HEK293 (cell line): Measurements from ENCODE around the gene FRMD4A.

Source experiments
- CTCF ChIA-PET: fragments of 350-600 bp; formaldehyde crosslinking; extraction: SDS; loops from one replicate; lab custom pipeline; 2021; ENCODE audit warnings: antibody characterized with exemption; lab: Yijun Ruan, JAX
- POLR2A ChIA-PET: fragments of 300-600 bp; formaldehyde crosslinking; extraction: SDS; loops from one replicate; lab custom pipeline; 2020; ENCODE audit warnings: antibody characterized with exemption, inconsistent platforms; lab: Yijun Ruan, JAX
- H3K27ac ChIP-seq: fragments of 200-500 bp; sonication (Bioruptor generic); 2 replicates; pipeline ENCODE4 v1.5.1; 2014; ENCODE audit warnings: low read depth, low read length, control low read depth, inconsistent platforms; ENCODE audit errors: extremely low read depth
- H3K36me3 ChIP-seq, 2 experiments: fragments of 200-500 bp in 1 of 2; sonication (Bioruptor generic) in 1 of 2; 1 replicate in 1 of 2; 2 replicates in 1 of 2; pipeline ENCODE4 v1.5.1; 2014 to 2017; ENCODE audit warnings: inconsistent platforms in 2 of 2, low read length in 2 of 2; ENCODE audit not compliant: control insufficient read depth in 2 of 2, insufficient read depth in 1 of 2
- H3K4me1 ChIP-seq: fragments of 200-500 bp; sonication (Bioruptor generic); 2 replicates; pipeline ENCODE4 v1.5.1; 2014; ENCODE audit warnings: mild to moderate bottlenecking, low read length, inconsistent platforms; ENCODE audit not compliant: control insufficient read depth, insufficient read depth
- H3K4me3 ChIP-seq: 2 replicates; pipeline ENCODE4 v1.5.1; 2011; ENCODE audit warnings: low read depth, mild to moderate bottlenecking, control low read depth, low read length, moderate library complexity
- H3K9me3 ChIP-seq: fragments of 200-500 bp; sonication (Bioruptor generic); 2 replicates; pipeline ENCODE4 v1.5.1; 2014; ENCODE audit warnings: low read depth, low read length, inconsistent platforms; ENCODE audit not compliant: control insufficient read depth, insufficient read depth
- BCL11A ChIP-seq: fragments of 450-650 bp; formaldehyde crosslinking; IDR thresholded peaks from 2 replicates; pipeline ENCODE4 v1.5.1; 2016; ENCODE audit warnings: low read depth, missing biosample characterization, missing genetic modification characterization
- MZF1 ChIP-seq: fragments of 450-650 bp; formaldehyde crosslinking; IDR thresholded peaks from 2 replicates; pipeline ENCODE4 v1.5.1; 2017; ENCODE audit warnings: missing biosample characterization, missing genetic modification characterization, borderline replicate concordance
- SP7 ChIP-seq: fragments of 450-650 bp; formaldehyde crosslinking; IDR thresholded peaks from 2 replicates; pipeline ENCODE4 v1.5.1; 2016; ENCODE audit warnings: missing biosample characterization, missing genetic modification characterization
- ZBTB48 ChIP-seq: fragments of 450-650 bp; formaldehyde crosslinking; IDR thresholded peaks from 2 replicates; pipeline ENCODE4 v1.5.1; 2016; ENCODE audit warnings: missing biosample characterization, missing genetic modification characterization
- ZNF10 ChIP-seq: fragments of 450-650 bp; formaldehyde crosslinking; IDR thresholded peaks from 2 replicates; pipeline ENCODE4 v1.5.1; 2017; ENCODE audit warnings: missing biosample characterization, missing genetic modification characterization
- ZNF133 ChIP-seq: fragments of 450-650 bp; formaldehyde crosslinking; IDR thresholded peaks from 2 replicates; pipeline ENCODE4 v1.5.1; 2016; ENCODE audit warnings: missing biosample characterization, missing genetic modification characterization
- ZNF138 ChIP-seq: fragments of 450-650 bp; formaldehyde crosslinking; IDR thresholded peaks from 2 replicates; pipeline ENCODE4 v1.5.1; 2016; ENCODE audit warnings: missing biosample characterization, missing genetic modification characterization, borderline replicate concordance
- ZNF146 ChIP-seq: fragments of 450-650 bp; formaldehyde crosslinking; IDR thresholded peaks from 2 replicates; pipeline ENCODE4 v1.5.1; 2016; ENCODE audit warnings: missing biosample characterization, missing genetic modification characterization
- ZNF169 ChIP-seq: fragments of 450-650 bp; formaldehyde crosslinking; IDR thresholded peaks from 2 replicates; pipeline ENCODE4 v1.5.1; 2016; ENCODE audit warnings: missing biosample characterization, missing genetic modification characterization
- ZNF175 ChIP-seq: fragments of 450-650 bp; formaldehyde crosslinking; IDR thresholded peaks from 2 replicates; pipeline ENCODE4 v1.5.1; 2016; ENCODE audit warnings: missing biosample characterization, missing genetic modification characterization
- ZNF2 ChIP-seq: fragments of 450-650 bp; formaldehyde crosslinking; IDR thresholded peaks from 2 replicates; pipeline ENCODE4 v1.5.1; 2016; ENCODE audit warnings: missing biosample characterization, missing genetic modification characterization
- ZNF423 ChIP-seq: fragments of 450-650 bp; formaldehyde crosslinking; IDR thresholded peaks from 2 replicates; pipeline ENCODE4 v1.5.1; 2016; ENCODE audit warnings: missing biosample characterization, missing genetic modification characterization
- ZNF426 ChIP-seq: fragments of 450-650 bp; formaldehyde crosslinking; IDR thresholded peaks from 2 replicates; pipeline ENCODE4 v1.5.1; 2017; ENCODE audit warnings: missing biosample characterization, missing genetic modification characterization, mild to moderate bottlenecking, inconsistent platforms, moderate library complexity
- ZNF473 ChIP-seq: fragments of 450-650 bp; formaldehyde crosslinking; IDR thresholded peaks from 2 replicates; pipeline ENCODE4 v1.5.1; 2017; ENCODE audit warnings: missing biosample characterization, missing genetic modification characterization
- ZNF530 ChIP-seq: fragments of 450-650 bp; formaldehyde crosslinking; IDR thresholded peaks from 2 replicates; pipeline ENCODE4 v1.5.1; 2016; ENCODE audit warnings: low read depth, missing biosample characterization, missing genetic modification characterization
- ZNF626 ChIP-seq: fragments of 450-650 bp; sonication (Bioruptor Pico); formaldehyde crosslinking; IDR thresholded peaks from 2 replicates; pipeline ENCODE4 v1.5.1; 2018; ENCODE audit warnings: missing biosample characterization, missing genetic modification characterization, inconsistent platforms
- ZNF654 ChIP-seq: fragments of 450-650 bp; formaldehyde crosslinking; IDR thresholded peaks from 2 replicates; pipeline ENCODE4 v1.5.1; 2016; ENCODE audit warnings: low read depth, missing biosample characterization, missing genetic modification characterization
- ZNF670 ChIP-seq: fragments of 450-650 bp; formaldehyde crosslinking; IDR thresholded peaks from 2 replicates; pipeline ENCODE4 v1.5.1; 2016; ENCODE audit warnings: missing biosample characterization, missing genetic modification characterization, low read depth
- ZNF707 ChIP-seq: fragments of 450-650 bp; formaldehyde crosslinking; IDR thresholded peaks from 2 replicates; pipeline ENCODE4 v1.5.1; 2016; ENCODE audit warnings: missing biosample characterization, missing genetic modification characterization
- ZNF791 ChIP-seq: fragments of 450-650 bp; formaldehyde crosslinking; IDR thresholded peaks from 2 replicates; pipeline ENCODE4 v1.5.1; 2016; ENCODE audit warnings: missing biosample characterization, missing genetic modification characterization
- ZNF830 ChIP-seq: fragments of 450-650 bp; IDR thresholded peaks from 2 replicates; pipeline ENCODE4 v1.5.0; 2018; ENCODE audit warnings: missing biosample characterization, missing genetic modification characterization, low read depth, mild to moderate bottlenecking, moderate library complexity
- TF ChIP-seq, protein P1 (sequence below): fragments of 450-650 bp; formaldehyde crosslinking; IDR thresholded peaks from 2 replicates; pipeline ENCODE4 v1.5.1; 2016; ENCODE audit warnings: missing biosample characterization, missing genetic modification characterization, borderline replicate concordance
- TF ChIP-seq, protein P2 (sequence below): fragments of 450-650 bp; formaldehyde crosslinking; IDR thresholded peaks from 2 replicates; pipeline ENCODE4 v1.5.1; 2016; ENCODE audit warnings: missing biosample characterization, missing genetic modification characterization
- TF ChIP-seq, protein P3 (sequence below): fragments of 450-650 bp; formaldehyde crosslinking; conservative IDR thresholded peaks from 2 replicates; pipeline ENCODE4 v1.5.1; 2016; ENCODE audit warnings: low read depth, missing biosample characterization, missing genetic modification characterization
- TF ChIP-seq, protein P4 (sequence below): fragments of 450-650 bp; formaldehyde crosslinking; IDR thresholded peaks from 2 replicates; pipeline ENCODE4 v1.5.1; 2017; ENCODE audit warnings: missing biosample characterization, mild to moderate bottlenecking, missing genetic modification characterization, moderate library complexity

The FRMD4A gene

DNA sequence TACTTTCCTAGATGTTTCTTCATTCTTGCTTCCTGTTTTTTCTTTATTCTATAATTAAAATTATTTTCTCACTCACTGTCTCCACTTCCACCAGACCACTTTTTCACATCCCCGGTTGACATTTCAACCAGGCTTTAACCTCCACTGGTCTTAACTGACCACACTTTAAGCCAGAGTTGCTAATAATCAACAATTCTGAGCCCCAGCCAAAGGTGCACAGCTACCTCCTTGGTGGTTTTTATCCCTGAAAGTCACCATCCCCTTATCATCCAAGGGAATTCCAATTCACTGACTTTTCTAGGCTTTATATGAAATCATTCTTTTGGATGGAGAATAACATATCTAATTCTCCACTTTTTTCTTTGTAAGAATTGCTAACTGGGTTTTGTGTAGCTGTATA, 138.9 kb downstream of the FRMD4A start:
- CTCF ChIA-PET: interaction anchor here (0.6 to 1.0 kb wide), 4 partner anchors 9 to 290 kb away, joined by 3 to 6 read pairs (median 4); no protein-coding TSS in a partner anchor
- TF ChIP-seq ZNF426 (tag by site-specific recombination) (no peak), ZNF707 (tag by site-specific recombination) (no peak), ZNF530 (no peak), ZNF175 (no peak), ZNF146 (no peak), ZNF133 (no peak), ZNF473 (tag by site-specific recombination) (no peak), ZNF169 (no peak), ZNF138 (no peak), ZNF670 (no peak), ZBTB48 (no peak), ZNF2 (no peak), SP7 (tag by site-specific recombination) (no peak), MZF1 (tag by site-specific recombination) (no peak), ZNF10 (tag by site-specific recombination) (no peak)
- TF ChIP-seq, protein P1, sequence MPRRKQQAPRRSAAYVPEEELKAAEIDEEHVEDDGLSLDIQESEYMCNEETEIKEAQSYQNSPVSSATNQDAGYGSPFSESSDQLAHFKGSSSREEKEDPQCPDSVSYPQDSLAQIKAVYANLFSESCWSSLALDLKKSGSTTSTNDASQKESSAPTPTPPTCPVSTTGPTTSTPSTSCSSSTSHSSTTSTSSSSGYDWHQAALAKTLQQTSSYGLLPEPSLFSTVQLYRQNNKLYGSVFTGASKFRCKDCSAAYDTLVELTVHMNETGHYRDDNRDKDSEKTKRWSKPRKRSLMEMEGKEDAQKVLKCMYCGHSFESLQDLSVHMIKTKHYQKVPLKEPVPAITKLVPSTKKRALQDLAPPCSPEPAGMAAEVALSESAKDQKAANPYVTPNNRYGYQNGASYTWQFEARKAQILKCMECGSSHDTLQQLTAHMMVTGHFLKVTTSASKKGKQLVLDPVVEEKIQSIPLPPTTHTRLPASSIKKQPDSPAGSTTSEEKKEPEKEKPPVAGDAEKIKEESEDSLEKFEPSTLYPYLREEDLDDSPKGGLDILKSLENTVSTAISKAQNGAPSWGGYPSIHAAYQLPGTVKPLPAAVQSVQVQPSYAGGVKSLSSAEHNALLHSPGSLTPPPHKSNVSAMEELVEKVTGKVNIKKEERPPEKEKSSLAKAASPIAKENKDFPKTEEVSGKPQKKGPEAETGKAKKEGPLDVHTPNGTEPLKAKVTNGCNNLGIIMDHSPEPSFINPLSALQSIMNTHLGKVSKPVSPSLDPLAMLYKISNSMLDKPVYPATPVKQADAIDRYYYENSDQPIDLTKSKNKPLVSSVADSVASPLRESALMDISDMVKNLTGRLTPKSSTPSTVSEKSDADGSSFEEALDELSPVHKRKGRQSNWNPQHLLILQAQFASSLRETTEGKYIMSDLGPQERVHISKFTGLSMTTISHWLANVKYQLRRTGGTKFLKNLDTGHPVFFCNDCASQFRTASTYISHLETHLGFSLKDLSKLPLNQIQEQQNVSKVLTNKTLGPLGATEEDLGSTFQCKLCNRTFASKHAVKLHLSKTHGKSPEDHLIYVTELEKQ (tag by site-specific recombination): no peak
- TF ChIP-seq, protein P2, sequence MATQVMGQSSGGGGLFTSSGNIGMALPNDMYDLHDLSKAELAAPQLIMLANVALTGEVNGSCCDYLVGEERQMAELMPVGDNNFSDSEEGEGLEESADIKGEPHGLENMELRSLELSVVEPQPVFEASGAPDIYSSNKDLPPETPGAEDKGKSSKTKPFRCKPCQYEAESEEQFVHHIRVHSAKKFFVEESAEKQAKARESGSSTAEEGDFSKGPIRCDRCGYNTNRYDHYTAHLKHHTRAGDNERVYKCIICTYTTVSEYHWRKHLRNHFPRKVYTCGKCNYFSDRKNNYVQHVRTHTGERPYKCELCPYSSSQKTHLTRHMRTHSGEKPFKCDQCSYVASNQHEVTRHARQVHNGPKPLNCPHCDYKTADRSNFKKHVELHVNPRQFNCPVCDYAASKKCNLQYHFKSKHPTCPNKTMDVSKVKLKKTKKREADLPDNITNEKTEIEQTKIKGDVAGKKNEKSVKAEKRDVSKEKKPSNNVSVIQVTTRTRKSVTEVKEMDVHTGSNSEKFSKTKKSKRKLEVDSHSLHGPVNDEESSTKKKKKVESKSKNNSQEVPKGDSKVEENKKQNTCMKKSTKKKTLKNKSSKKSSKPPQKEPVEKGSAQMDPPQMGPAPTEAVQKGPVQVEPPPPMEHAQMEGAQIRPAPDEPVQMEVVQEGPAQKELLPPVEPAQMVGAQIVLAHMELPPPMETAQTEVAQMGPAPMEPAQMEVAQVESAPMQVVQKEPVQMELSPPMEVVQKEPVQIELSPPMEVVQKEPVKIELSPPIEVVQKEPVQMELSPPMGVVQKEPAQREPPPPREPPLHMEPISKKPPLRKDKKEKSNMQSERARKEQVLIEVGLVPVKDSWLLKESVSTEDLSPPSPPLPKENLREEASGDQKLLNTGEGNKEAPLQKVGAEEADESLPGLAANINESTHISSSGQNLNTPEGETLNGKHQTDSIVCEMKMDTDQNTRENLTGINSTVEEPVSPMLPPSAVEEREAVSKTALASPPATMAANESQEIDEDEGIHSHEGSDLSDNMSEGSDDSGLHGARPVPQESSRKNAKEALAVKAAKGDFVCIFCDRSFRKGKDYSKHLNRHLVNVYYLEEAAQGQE: no peak
- TF ChIP-seq, all 188 proteins: peak for 0
- POLR2A ChIA-PET: no interaction called here
- H3K27ac ChIP-seq: no peak overlapping the region
- no peaks in the 10 kb centered on the region for H3K9me3 ChIP-seq
- no peak overlapping the region for H3K4me3 ChIP-seq
- H3K36me3 ChIP-seq: no peaks in the 10 kb centered on the region
- no peaks in the 10 kb centered on the region for H3K4me1 ChIP-seq

DNA sequence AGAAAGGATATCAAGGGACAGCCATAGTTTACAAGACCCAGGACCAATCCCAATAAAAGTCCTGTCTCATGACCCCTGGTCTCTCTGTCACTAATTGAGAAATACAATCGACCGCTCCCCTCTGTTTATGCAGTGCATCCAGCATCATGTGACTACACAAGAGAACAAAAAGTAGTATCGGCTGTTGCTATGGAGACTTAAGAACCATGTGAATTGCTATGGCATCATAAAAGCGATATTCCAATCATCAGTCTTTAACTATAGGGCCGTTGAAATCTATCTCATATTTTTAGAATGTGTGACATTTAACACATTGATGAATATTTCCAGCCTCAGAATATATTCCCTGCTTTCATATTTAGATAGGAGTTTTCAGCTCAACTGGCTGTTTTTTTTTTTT, 139.3 kb downstream of the FRMD4A start:
- H3K27ac ChIP-seq: no peak overlapping the region
- TF ChIP-seq ZNF791 (tag by site-specific recombination): no peak
- no peak for TF ChIP-seq ZNF423 (tag by site-specific recombination)
- TF ChIP-seq, protein P3, sequence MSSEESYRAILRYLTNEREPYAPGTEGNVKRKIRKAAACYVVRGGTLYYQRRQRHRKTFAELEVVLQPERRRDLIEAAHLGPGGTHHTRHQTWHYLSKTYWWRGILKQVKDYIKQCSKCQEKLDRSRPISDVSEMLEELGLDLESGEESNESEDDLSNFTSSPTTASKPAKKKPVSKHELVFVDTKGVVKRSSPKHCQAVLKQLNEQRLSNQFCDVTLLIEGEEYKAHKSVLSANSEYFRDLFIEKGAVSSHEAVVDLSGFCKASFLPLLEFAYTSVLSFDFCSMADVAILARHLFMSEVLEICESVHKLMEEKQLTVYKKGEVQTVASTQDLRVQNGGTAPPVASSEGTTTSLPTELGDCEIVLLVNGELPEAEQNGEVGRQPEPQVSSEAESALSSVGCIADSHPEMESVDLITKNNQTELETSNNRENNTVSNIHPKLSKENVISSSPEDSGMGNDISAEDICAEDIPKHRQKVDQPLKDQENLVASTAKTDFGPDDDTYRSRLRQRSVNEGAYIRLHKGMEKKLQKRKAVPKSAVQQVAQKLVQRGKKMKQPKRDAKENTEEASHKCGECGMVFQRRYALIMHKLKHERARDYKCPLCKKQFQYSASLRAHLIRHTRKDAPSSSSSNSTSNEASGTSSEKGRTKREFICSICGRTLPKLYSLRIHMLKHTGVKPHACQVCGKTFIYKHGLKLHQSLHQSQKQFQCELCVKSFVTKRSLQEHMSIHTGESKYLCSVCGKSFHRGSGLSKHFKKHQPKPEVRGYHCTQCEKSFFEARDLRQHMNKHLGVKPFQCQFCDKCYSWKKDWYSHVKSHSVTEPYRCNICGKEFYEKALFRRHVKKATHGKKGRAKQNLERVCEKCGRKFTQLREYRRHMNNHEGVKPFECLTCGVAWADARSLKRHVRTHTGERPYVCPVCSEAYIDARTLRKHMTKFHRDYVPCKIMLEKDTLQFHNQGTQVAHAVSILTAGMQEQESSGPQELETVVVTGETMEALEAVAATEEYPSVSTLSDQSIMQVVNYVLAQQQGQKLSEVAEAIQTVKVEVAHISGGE (tag by site-specific recombination): no peak
- no peak for TF ChIP-seq ZNF133
- TF ChIP-seq, protein P4, sequence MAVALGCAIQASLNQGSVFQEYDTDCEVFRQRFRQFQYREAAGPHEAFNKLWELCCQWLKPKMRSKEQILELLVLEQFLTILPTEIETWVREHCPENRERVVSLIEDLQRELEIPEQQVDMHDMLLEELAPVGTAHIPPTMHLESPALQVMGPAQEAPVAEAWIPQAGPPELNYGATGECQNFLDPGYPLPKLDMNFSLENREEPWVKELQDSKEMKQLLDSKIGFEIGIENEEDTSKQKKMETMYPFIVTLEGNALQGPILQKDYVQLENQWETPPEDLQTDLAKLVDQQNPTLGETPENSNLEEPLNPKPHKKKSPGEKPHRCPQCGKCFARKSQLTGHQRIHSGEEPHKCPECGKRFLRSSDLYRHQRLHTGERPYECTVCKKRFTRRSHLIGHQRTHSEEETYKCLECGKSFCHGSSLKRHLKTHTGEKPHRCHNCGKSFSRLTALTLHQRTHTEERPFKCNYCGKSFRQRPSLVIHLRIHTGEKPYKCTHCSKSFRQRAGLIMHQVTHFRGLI (tag by site-specific recombination): no peak
- no peak for TF ChIP-seq ZNF626 (tag by site-specific recombination)
- no peak for TF ChIP-seq ZNF473 (tag by site-specific recombination)
- no peak for TF ChIP-seq ZNF654 (tag by site-specific recombination)
- TF ChIP-seq BCL11A: no peak
- no peak for TF ChIP-seq ZNF830 (tag by site-specific recombination)
- H3K36me3 ChIP-seq: no peaks in the 10 kb centered on the region
- no peak overlapping the region for H3K4me3 ChIP-seq
- POLR2A ChIA-PET: no interaction called here
- no peaks in the 10 kb centered on the region for H3K4me1 ChIP-seq
- no peaks in the 10 kb centered on the region for H3K9me3 ChIP-seq
- CTCF ChIA-PET: no interaction called here
